Measurements from ENCODE around the gene AQP9.

GRCh38 chr15:58233341-58233740 is 95.2 kb downstream of the AQP9 start:
- TF ChIP-seq EP300 (IDR thresholded peaks at IDR 0.05; ENCODE audit: borderline replicate concordance in 1 of 2, low read depth in 2 of 2, low read length in 2 of 2) (no peak), CTCF (IDR thresholded peaks at IDR 0.05; ENCODE audit: control extremely low read depth in 1 of 3, insufficient read depth in 1 of 3, low read depth in 1 of 3, low read length in 3 of 3) (no peak), GTF2F1 (IDR thresholded peaks at IDR 0.05; ENCODE audit: borderline replicate concordance, low read depth, low read length) (no peak)
